Keratinocyte (primary cell): Measurements from ENCODE around the gene ZNF467.

Source experiments
- EZH2 ChIP-seq: IDR thresholded peaks from one replicate; pipeline ENCODE4 v1.6.1; 2012; ENCODE audit warnings: inconsistent platforms, mild to moderate bottlenecking, low read length, moderate library complexity
- TF ChIP-seq, protein P1 (sequence below), 3 experiments: IDR thresholded peaks in 1 of 3; conservative IDR thresholded peaks in 1 of 3; optimal IDR thresholded peaks in 1 of 3; 2 replicates in 2 of 3; 3 replicates in 1 of 3; pipeline versions ENCODE3 to v1.5.1; 2011; ENCODE audit warnings: low read length in 3 of 3, mild to moderate bottlenecking in 3 of 3, moderate library complexity in 2 of 3, control low read depth in 1 of 3, inconsistent platforms in 1 of 3; ENCODE audit not compliant: insufficient read depth in 2 of 3; ENCODE audit errors: extremely low read depth in 1 of 3

DNA sequence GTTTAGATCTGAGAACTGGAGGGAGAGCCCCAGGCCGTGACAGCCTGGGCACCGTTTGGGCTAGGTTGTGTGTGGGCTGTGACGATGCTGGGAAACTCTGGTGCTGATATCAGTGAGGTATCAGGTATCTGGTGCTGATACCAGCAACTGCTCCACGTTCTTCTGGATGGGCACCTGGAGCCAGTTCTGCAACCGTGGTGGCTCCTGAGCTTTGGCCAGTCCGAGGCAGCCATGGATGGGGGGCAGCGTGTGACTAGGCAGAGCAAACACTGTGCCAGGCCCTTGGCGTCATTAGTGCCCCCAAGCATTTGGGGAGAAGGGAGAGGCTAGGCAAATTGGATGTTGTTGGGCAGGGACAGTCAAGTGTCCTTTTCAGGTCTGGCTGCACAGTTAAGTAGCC, 57.9 kb downstream of the ZNF467 start:
- TF ChIP-seq, protein P1, sequence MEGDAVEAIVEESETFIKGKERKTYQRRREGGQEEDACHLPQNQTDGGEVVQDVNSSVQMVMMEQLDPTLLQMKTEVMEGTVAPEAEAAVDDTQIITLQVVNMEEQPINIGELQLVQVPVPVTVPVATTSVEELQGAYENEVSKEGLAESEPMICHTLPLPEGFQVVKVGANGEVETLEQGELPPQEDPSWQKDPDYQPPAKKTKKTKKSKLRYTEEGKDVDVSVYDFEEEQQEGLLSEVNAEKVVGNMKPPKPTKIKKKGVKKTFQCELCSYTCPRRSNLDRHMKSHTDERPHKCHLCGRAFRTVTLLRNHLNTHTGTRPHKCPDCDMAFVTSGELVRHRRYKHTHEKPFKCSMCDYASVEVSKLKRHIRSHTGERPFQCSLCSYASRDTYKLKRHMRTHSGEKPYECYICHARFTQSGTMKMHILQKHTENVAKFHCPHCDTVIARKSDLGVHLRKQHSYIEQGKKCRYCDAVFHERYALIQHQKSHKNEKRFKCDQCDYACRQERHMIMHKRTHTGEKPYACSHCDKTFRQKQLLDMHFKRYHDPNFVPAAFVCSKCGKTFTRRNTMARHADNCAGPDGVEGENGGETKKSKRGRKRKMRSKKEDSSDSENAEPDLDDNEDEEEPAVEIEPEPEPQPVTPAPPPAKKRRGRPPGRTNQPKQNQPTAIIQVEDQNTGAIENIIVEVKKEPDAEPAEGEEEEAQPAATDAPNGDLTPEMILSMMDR (optimal IDR thresholded peaks at IDR 0.05 in 1 of 3, IDR thresholded peaks at IDR 0.05 in 1 of 3, conservative IDR thresholded peaks at IDR 0.05 in 1 of 3; ENCODE audit: extremely low read depth in 1 of 3, insufficient read depth in 2 of 3, low read length in 3 of 3) = no peak
- no peak for TF ChIP-seq EZH2
